GM12864 (cell line): Measurements from ENCODE around the gene ATE1.

Experiments used
- DNase-seq: peaks from one replicate; pipeline ENCODE4 v3.0.0-alpha.2; 2011; ENCODE audit warnings: low read depth
- H3K4me3 ChIP-seq: 2 replicates; pipeline ENCODE4 v1.5.1; 2011; ENCODE audit warnings: mild to moderate bottlenecking, low read depth, low read length, control low read depth
- TF ChIP-seq, protein P1 (sequence below): IDR thresholded peaks from 2 replicates; pipeline ENCODE4 v1.5.1; 2011; ENCODE audit warnings: low read depth, mild to moderate bottlenecking, moderate library complexity, low read length, control low read depth, inconsistent platforms; ENCODE audit errors: missing control alignments

Gene ATE1

DNA sequence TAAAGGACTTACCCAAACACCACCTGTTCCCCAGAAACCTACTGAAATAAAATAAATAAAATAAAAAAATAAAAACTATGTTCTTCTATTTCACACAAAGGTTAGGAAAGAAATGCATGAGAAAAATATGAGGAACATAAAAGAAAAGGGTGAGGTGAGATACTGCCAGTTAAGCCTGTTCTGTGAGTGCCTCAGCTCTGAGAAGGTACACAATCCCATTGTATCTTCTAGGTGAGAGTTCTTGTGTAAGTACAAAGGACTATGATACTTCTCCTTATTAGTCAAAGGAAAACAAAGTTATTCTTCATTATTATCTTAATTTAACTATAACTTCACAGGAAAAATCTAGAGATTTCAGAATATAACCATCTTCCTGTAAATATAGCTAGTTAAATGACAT lies 86.0 kb downstream of the ATE1 start:
- TF ChIP-seq, protein P1, sequence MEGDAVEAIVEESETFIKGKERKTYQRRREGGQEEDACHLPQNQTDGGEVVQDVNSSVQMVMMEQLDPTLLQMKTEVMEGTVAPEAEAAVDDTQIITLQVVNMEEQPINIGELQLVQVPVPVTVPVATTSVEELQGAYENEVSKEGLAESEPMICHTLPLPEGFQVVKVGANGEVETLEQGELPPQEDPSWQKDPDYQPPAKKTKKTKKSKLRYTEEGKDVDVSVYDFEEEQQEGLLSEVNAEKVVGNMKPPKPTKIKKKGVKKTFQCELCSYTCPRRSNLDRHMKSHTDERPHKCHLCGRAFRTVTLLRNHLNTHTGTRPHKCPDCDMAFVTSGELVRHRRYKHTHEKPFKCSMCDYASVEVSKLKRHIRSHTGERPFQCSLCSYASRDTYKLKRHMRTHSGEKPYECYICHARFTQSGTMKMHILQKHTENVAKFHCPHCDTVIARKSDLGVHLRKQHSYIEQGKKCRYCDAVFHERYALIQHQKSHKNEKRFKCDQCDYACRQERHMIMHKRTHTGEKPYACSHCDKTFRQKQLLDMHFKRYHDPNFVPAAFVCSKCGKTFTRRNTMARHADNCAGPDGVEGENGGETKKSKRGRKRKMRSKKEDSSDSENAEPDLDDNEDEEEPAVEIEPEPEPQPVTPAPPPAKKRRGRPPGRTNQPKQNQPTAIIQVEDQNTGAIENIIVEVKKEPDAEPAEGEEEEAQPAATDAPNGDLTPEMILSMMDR: no peak
- no peak overlapping the region for H3K4me3 ChIP-seq
- DNase-seq: no peak

DNA sequence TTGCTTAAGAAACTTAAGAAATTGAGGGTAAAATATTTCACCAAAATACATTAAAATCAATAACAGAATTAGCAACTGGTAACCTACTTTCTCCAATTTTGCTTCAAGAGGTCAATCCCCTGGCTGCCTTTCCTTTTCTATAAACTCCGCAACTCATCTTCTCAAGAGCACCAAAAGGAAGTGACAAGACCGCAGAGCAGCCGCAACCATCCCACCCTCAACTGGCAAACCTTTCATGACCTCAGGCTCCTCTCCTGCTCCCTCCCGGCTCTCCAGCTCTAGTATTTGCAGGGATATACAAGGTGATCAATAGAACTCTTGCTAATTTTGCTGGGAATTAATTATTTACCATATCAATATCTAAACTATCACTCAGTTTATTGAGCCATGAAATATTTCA lies 88.9 kb downstream of the ATE1 start:
- TF ChIP-seq, protein P1: no peak
- no peak overlapping the region for H3K4me3 ChIP-seq
- DNase-seq: no peak

DNA sequence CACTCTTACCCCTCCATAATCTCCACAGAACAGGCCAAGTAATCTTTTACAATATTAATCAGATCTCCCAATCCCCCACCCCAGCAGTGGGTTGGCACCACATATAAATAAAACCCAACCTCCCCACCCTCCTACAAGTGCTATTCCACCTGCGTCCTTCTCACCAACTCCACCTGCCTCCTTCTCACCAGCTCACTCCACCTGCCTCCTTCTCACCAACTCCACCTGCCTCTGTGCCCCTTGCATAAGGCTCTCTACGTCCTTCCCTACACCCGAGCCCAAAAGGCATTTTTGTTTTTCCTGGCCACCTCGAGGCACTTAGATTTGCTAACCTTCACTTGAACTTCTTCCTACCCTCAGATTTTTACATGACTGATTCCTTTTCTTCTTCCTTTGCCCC lies 89.7 kb downstream of the ATE1 start:
- TF ChIP-seq, protein P1: no peak
- no peak overlapping the region for H3K4me3 ChIP-seq
- no peak for DNase-seq

DNA sequence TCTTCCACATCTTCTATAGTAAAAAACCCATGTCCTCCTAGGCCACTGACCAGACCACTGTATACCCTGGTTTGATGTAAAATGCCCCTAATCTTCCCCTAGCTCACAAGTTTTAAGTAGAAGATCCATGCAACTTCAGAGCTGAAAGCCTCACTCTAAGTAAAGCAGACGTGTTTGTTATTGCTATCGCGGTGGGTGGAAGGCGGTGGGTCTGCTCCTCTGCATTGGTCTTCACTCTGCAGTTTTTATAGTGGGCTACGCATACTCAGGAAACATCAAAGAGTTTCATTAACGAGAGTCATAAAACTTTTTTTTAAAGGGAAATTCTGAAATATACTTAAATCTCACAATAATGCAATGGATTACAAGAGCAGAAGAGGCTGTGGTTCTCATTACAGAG lies 91.7 kb downstream of the ATE1 start:
- TF ChIP-seq, protein P1: no peak
- no peak overlapping the region for H3K4me3 ChIP-seq
- no peak for DNase-seq

DNA sequence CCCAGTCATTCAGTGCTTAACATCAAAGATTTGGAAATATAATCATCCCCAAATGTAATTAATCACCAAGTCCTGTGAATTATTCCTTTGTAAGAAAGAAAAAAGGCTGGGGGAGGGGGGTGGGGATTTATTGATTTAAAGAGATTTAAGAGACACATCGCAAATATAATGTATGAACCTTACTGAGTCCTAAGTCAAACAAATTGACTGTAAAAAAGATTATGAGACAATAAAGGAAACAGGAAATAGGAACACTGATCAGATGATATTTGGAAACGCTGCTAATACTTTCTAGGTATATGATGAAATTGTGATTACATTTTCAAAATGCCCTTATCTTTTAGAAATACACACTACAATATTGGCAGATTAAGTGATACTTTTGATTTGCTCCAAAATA lies 92.5 kb downstream of the ATE1 start:
- TF ChIP-seq, protein P1: no peak
- DNase-seq: no peak
- no peak overlapping the region for H3K4me3 ChIP-seq

DNA sequence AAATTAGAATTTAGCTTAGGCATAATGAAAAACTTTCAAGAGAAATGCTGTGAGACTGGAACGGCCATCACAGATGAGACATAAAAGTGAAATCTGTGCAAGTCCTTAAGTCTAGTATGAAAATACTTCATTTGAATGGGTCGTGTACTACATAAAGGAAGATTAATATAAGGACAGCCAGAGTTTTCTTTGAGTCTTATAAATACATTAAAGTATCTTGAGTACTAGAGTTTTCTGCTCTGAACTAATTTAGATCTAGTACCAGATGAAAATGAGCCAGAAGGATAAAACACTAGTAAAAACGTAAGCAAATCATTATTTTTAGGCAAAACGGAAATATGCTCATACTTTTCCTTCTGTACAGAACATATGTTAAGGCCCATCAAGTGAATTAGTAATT lies 93.1 kb downstream of the ATE1 start:
- no peak for DNase-seq
- TF ChIP-seq, protein P1: no peak
- no peak overlapping the region for H3K4me3 ChIP-seq

DNA sequence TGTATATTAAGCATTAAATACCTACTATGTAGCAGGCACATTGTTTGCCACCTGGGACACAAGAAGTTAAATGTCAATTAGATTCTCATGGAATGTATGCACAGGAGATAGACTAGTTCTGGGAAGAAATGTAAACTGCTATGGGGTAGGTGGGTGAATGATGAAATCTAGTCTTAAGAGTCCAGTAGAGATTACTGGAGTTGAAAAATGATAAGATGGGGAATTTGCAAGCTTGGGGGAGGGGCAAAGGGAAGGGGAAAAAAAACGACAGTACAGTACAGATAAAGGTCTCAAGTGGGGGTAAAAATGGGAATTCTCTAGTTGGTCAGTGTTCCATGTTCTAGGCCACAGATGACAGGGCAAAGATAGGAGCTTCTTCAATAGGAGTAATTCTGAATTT lies 94.4 kb downstream of the ATE1 start:
- no peak overlapping the region for H3K4me3 ChIP-seq
- no peak for DNase-seq
- TF ChIP-seq, protein P1: no peak
